ENCODE measurements around the gene CEACAM1. TPM values are rescaled to one million over a fixed set of nuclear protein-coding genes. Genes with fewer than 3 reads are reported as not detected.

The CEACAM1 gene
- total and polyA plus RNA-seq, 9 of the 15 experiments (the other 6 are each of a cell fraction or from before 2014, with no cell fraction given), result 0.04 to 0.16 (median 0.10) TPM; not detected in 1

DNA sequence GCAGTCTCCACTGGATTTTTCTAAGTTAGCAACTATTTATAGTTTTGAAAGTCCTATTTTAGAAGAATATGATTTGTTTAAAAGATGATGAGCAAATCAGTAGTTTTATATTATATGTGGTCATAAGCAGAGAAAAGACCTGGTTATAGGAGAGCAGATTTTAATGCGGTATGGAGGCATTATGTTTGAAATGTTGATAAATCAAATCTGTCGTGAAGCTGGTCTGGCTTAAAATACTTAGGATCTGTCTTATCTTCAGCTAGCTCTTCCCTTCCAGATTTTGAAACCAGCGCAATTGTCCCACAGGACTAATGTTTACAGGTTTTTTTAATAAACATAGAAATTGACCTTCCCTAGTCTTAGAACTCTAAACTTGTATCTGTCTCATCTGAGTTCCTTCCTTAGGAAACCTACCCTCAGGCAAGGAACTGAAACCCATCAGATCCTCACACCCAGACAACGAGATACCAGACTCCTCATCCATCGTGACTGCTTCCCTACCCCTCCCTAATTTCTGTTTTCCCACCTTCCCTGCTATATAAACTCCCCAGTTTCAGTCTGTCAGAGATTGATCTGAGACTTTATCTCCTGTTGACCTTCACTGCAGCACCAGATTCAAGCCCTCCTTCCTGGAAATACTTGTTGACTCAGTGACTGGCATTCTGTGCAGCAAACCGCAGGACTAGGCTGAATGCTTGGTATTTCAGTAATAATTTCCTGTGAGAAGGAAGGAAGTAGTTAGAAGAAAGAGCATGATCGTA is 47.8 kb downstream of the CEACAM1 start (continued):
- TF ChIP-seq, protein P1, sequence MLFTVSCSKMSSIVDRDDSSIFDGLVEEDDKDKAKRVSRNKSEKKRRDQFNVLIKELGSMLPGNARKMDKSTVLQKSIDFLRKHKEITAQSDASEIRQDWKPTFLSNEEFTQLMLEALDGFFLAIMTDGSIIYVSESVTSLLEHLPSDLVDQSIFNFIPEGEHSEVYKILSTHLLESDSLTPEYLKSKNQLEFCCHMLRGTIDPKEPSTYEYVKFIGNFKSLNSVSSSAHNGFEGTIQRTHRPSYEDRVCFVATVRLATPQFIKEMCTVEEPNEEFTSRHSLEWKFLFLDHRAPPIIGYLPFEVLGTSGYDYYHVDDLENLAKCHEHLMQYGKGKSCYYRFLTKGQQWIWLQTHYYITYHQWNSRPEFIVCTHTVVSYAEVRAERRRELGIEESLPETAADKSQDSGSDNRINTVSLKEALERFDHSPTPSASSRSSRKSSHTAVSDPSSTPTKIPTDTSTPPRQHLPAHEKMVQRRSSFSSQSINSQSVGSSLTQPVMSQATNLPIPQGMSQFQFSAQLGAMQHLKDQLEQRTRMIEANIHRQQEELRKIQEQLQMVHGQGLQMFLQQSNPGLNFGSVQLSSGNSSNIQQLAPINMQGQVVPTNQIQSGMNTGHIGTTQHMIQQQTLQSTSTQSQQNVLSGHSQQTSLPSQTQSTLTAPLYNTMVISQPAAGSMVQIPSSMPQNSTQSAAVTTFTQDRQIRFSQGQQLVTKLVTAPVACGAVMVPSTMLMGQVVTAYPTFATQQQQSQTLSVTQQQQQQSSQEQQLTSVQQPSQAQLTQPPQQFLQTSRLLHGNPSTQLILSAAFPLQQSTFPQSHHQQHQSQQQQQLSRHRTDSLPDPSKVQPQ (CRISPR knock-in tag; IDR thresholded peaks at IDR 0.05; ENCODE audit: borderline replicate concordance), result no peak
- TF ChIP-seq RFX1 (IDR thresholded peaks at IDR 0.05) (no peak), TSC22D4 (tag; IDR thresholded peaks at IDR 0.05) (no peak), ESRRA (IDR thresholded peaks at IDR 0.05; ENCODE audit: borderline replicate concordance, low read depth) (peak; percentile 50; the same call in 1 of the 2 replicates), MYNN (IDR thresholded peaks at IDR 0.05) (no peak), MYNN (CRISPR knock-in tag; IDR thresholded peaks at IDR 0.05) (no peak), ZBTB1 (CRISPR knock-in tag; IDR thresholded peaks at IDR 0.05; ENCODE audit: borderline replicate concordance, low read depth) (no peak), ZNF174 (CRISPR knock-in tag; IDR thresholded peaks at IDR 0.05) (no peak), MYC (IDR thresholded peaks at IDR 0.05; ENCODE audit: low read depth, low read length) (no peak), MYC (CRISPR knock-in tag; IDR thresholded peaks at IDR 0.05; ENCODE audit: borderline replicate concordance, low read depth) (no peak), TAF7 (tag; IDR thresholded peaks at IDR 0.05) (no peak), NR2C2 (CRISPR knock-in tag; IDR thresholded peaks at IDR 0.05) (no peak), NR2C2 (tag; IDR thresholded peaks at IDR 0.05) (no peak; the same call in 1 of the 2 replicates), ZFP36 (IDR thresholded peaks at IDR 0.05; ENCODE audit: low read depth, low read length, partially characterized antibody) (no peak), FUS (optimal IDR thresholded peaks at IDR 0.05; ENCODE audit: low read depth, low read length) (no peak), SMAD2 (IDR thresholded peaks at IDR 0.05; ENCODE audit: low read depth, low read length) (no peak), BMI1 (IDR thresholded peaks at IDR 0.05; ENCODE audit: low read length) (no peak)
- TF ChIP-seq, protein P2, sequence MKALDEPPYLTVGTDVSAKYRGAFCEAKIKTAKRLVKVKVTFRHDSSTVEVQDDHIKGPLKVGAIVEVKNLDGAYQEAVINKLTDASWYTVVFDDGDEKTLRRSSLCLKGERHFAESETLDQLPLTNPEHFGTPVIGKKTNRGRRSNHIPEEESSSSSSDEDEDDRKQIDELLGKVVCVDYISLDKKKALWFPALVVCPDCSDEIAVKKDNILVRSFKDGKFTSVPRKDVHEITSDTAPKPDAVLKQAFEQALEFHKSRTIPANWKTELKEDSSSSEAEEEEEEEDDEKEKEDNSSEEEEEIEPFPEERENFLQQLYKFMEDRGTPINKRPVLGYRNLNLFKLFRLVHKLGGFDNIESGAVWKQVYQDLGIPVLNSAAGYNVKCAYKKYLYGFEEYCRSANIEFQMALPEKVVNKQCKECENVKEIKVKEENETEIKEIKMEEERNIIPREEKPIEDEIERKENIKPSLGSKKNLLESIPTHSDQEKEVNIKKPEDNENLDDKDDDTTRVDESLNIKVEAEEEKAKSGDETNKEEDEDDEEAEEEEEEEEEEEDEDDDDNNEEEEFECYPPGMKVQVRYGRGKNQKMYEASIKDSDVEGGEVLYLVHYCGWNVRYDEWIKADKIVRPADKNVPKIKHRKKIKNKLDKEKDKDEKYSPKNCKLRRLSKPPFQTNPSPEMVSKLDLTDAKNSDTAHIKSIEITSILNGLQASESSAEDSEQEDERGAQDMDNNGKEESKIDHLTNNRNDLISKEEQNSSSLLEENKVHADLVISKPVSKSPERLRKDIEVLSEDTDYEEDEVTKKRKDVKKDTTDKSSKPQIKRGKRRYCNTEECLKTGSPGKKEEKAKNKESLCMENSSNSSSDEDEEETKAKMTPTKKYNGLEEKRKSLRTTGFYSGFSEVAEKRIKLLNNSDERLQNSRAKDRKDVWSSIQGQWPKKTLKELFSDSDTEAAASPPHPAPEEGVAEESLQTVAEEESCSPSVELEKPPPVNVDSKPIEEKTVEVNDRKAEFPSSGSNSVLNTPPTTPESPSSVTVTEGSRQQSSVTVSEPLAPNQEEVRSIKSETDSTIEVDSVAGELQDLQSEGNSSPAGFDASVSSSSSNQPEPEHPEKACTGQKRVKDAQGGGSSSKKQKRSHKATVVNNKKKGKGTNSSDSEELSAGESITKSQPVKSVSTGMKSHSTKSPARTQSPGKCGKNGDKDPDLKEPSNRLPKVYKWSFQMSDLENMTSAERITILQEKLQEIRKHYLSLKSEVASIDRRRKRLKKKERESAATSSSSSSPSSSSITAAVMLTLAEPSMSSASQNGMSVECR (CRISPR knock-in tag; IDR thresholded peaks at IDR 0.05), result no peak
- TF ChIP-seq, protein P3, sequence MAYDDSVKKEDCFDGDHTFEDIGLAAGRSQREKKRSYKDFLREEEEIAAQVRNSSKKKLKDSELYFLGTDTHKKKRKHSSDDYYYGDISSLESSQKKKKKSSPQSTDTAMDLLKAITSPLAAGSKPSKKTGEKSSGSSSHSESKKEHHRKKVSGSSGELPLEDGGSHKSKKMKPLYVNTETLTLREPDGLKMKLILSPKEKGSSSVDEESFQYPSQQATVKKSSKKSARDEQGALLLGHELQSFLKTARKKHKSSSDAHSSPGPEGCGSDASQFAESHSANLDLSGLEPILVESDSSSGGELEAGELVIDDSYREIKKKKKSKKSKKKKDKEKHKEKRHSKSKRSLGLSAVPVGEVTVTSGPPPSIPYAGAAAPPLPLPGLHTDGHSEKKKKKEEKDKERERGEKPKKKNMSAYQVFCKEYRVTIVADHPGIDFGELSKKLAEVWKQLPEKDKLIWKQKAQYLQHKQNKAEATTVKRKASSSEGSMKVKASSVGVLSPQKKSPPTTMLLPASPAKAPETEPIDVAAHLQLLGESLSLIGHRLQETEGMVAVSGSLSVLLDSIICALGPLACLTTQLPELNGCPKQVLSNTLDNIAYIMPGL (CRISPR knock-in tag; IDR thresholded peaks at IDR 0.05), result no peak
- TF ChIP-seq, protein P4, sequence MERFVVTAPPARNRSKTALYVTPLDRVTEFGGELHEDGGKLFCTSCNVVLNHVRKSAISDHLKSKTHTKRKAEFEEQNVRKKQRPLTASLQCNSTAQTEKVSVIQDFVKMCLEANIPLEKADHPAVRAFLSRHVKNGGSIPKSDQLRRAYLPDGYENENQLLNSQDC (CRISPR knock-in tag; IDR thresholded peaks at IDR 0.05), result no peak

Data from K562 (cell line).